Caco-2 (cell line): ENCODE results near the gene PNP. TPM values are rescaled to one million over a fixed set of nuclear protein-coding genes. Genes with fewer than 3 reads are reported as not detected.

ENCODE experiments used
- BruUV-seq: library from RNA; stranded (reverse); fragments of 400-500 nt; replicated peaks from 2 replicates; lab custom pipeline; 2021; lab: Mats Ljungman, UMichigan
- CTCF ChIA-PET: fragments of 300-600 bp; sonication (Branson Sonifier 250); formaldehyde crosslinking; loops from one replicate; lab custom pipeline; 2022; ENCODE audit warnings: antibody characterized with exemption; lab: Charles Lee
- POLR2A ChIA-PET: fragments of 300-600 bp; sonication (Branson Sonifier 250); formaldehyde crosslinking; loops from one replicate; lab custom pipeline; 2022; ENCODE audit warnings: antibody characterized with exemption; lab: Charles Lee
- DNase-seq, 2 experiments: peaks; one replicate each; pipeline versions ENCODE4 v3.0.0 to v3.0.0-alpha.2; 2020 to 2022
- H3K27me3 ChIP-seq: replicated peaks from 2 replicates; pipeline ENCODE4 v1.6.0; 2011; ENCODE audit warnings: low read length; ENCODE audit not compliant: control insufficient read depth, insufficient read depth
- H3K36me3 ChIP-seq: 2 replicates; pipeline ENCODE4 v1.5.1; 2011; ENCODE audit warnings: low read length; ENCODE audit not compliant: control insufficient read depth, insufficient read depth
- H3K4me1 ChIP-seq: fragments of 250-450 bp; sonication (Bioruptor Pico); 2 replicates; pipeline ENCODE4 v1.5.1; 2020; ENCODE audit warnings: mild to moderate bottlenecking
- H3K4me3 ChIP-seq: 2 replicates; pipeline ENCODE4 v1.5.1; 2011; ENCODE audit warnings: low read depth, mild to moderate bottlenecking, control low read depth, low read length
- H3K9me3 ChIP-seq: fragments of 250-450 bp; sonication (Bioruptor Pico); 2 replicates; pipeline ENCODE4 v1.5.1; 2020; ENCODE audit warnings: mild to moderate bottlenecking, moderate library complexity
- H3K27ac Mint-ChIP-seq: one replicate; pipeline ENCODE4 v1.8.0; 2022; ENCODE audit warnings: mixed read lengths; ENCODE audit not compliant: unreplicated experiment
- H3K27me3 Mint-ChIP-seq: one replicate; pipeline ENCODE4 v1.8.0; 2022; ENCODE audit warnings: mixed read lengths; ENCODE audit not compliant: insufficient read depth, unreplicated experiment
- H3K36me3 Mint-ChIP-seq: one replicate; pipeline ENCODE4 v1.8.0; 2022; ENCODE audit warnings: mild to moderate bottlenecking, mixed read lengths; ENCODE audit not compliant: insufficient read depth, unreplicated experiment
- H3K4me1 Mint-ChIP-seq: one replicate; pipeline ENCODE4 v1.8.0; 2022; ENCODE audit warnings: low read depth, mixed read lengths; ENCODE audit not compliant: unreplicated experiment
- H3K4me3 Mint-ChIP-seq: one replicate; pipeline ENCODE4 v1.8.0; 2022; ENCODE audit warnings: mild to moderate bottlenecking, moderate library complexity, mixed read lengths; ENCODE audit not compliant: unreplicated experiment
- H3K9me3 Mint-ChIP-seq: one replicate; pipeline ENCODE4 v1.8.0; 2022; ENCODE audit warnings: mixed read lengths; ENCODE audit not compliant: unreplicated experiment
- intact Hi-C: fragments of 100-400 bp; cut with micrococcal nuclease; formaldehyde crosslinking; loops from one replicate; pipeline ENCODE4 v1.10.0; 2022; ENCODE audit not compliant: unreplicated experiment
- total RNA-seq: library from RNA; stranded (reverse); gene quantifications from 2 replicates; pipeline ENCODE4 v1.2.3, GENCODE V29; 2022
- TF ChIP-seq, protein P1 (sequence below), 2 experiments: fragments of 200-600 bp in 1 of 2; IDR thresholded peaks; 1 replicate in 1 of 2; 2 replicates in 1 of 2; pipeline versions ENCODE4 v1.5.1 to v1.8.0; 2011 to 2022; ENCODE audit warnings: antibody characterized with exemption in 1 of 2, control low read depth in 1 of 2, inconsistent platforms in 1 of 2, low read depth in 1 of 2, low read length in 1 of 2, mild to moderate bottlenecking in 1 of 2, moderate library complexity in 1 of 2; ENCODE audit not compliant: insufficient read depth in 1 of 2, severe bottlenecking in 1 of 2, unreplicated experiment in 1 of 2

The PNP gene
- total RNA-seq, 1 experiment from 2014 or later: 59.1 TPM

DNA sequence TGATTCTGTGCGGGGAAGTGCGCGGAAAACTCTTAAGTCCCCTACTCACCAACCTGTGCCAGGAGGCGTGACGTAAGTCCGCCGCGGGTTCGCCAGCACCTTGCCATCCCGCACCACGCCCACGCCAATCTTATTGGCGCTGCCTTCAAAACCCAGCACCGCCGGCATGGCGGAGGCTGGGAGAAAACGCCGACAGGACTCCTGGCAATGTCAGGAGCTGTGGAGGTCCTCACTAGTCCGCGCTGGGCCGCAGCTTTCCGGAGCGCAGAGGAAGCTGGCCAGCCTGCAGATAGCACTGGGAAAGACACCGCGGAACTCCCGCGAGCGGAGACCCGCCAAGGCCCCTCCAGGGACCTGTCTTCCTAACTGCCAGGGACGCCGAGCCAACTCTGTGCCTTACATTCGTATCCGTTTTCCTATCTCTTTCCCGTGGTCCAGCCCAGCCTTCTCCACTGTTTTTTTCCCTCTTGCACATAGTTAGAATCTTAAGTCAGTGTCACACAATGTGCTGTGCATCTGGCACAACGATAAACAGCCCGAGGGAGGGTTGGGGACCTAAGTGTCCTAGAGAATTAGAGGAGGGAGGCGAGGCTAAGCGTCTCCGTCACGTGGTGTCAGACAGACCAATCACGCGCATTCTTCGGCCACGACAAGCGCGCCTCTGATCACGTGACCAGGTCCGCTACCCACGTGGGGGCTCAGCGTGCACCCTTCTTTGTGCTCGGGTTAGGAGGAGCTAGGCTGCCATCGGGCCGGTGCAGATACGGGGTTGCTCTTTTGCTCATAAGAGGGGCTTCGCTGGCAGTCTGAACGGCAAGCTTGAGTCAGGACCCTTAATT lies 14.5 kb upstream of the PNP start, which contains the start of the genes APEX1 and OSGEP:
APEX1 (plus strand) TSS at position 711 of the 839 bp plus-strand sequence. CDS start 420 bp downstream, outside the sequence.
OSGEP (minus strand) TSS at position 297 of the 839 bp plus-strand sequence; CDS start at position 168, 129 bp downstream.
- Mint-ChIP-seq H3K36me3 (peaks cover 35% of the 10 kb centered on the region), H3K4me1 (peaks cover 1% of the 10 kb centered on the region), H3K27me3 (no peaks in the 10 kb centered on the region), H3K27ac (no peak within 1 kb of the TSS), H3K4me3 (no peak within 1 kb of the TSS), H3K9me3 (no peaks in the 10 kb centered on the region)
- TF ChIP-seq, protein P1, sequence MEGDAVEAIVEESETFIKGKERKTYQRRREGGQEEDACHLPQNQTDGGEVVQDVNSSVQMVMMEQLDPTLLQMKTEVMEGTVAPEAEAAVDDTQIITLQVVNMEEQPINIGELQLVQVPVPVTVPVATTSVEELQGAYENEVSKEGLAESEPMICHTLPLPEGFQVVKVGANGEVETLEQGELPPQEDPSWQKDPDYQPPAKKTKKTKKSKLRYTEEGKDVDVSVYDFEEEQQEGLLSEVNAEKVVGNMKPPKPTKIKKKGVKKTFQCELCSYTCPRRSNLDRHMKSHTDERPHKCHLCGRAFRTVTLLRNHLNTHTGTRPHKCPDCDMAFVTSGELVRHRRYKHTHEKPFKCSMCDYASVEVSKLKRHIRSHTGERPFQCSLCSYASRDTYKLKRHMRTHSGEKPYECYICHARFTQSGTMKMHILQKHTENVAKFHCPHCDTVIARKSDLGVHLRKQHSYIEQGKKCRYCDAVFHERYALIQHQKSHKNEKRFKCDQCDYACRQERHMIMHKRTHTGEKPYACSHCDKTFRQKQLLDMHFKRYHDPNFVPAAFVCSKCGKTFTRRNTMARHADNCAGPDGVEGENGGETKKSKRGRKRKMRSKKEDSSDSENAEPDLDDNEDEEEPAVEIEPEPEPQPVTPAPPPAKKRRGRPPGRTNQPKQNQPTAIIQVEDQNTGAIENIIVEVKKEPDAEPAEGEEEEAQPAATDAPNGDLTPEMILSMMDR (IDR thresholded peaks at IDR 0.05; ENCODE audit: insufficient read depth in 1 of 2, low read depth in 1 of 2, low read length in 1 of 2, severe bottlenecking in 1 of 2, unreplicated experiment in 1 of 2): no peak
- Histone ChIP-seq H3K36me3 (peaks cover 7% of the 10 kb centered on the region), H3K4me1 (no peaks in the 10 kb centered on the region), H3K27me3 (no peaks in the 10 kb centered on the region), H3K4me3 (peak within 1 kb of the TSS; percentile 63), H3K9me3 (no peaks in the 10 kb centered on the region)
- ChIA-PET POLR2A (interaction anchor here (0.6 to 2.2 kb wide), 13 partner anchors 10 to 1001 kb away, joined by 3 to 26 read pairs (median 5); partner anchors contain the start of genes CHD8, PARP2, PNP and TEP1), CTCF (interaction anchor here (0.6 to 1.0 kb wide), 4 partner anchors 37 to 227 kb away, joined by 3 to 9 read pairs (median 4); no protein-coding TSS in a partner anchor)
- peak; percentile 97 to 99 for DNase-seq
- no TSS peak for BruUV-seq
- intact Hi-C loops: loop anchor here (1.0 to 5.0 kb wide), 5 partner anchors 36 to 1058 kb away; partner anchors contain the start of genes CCNB1IP1, METTL3 and PARP2

DNA sequence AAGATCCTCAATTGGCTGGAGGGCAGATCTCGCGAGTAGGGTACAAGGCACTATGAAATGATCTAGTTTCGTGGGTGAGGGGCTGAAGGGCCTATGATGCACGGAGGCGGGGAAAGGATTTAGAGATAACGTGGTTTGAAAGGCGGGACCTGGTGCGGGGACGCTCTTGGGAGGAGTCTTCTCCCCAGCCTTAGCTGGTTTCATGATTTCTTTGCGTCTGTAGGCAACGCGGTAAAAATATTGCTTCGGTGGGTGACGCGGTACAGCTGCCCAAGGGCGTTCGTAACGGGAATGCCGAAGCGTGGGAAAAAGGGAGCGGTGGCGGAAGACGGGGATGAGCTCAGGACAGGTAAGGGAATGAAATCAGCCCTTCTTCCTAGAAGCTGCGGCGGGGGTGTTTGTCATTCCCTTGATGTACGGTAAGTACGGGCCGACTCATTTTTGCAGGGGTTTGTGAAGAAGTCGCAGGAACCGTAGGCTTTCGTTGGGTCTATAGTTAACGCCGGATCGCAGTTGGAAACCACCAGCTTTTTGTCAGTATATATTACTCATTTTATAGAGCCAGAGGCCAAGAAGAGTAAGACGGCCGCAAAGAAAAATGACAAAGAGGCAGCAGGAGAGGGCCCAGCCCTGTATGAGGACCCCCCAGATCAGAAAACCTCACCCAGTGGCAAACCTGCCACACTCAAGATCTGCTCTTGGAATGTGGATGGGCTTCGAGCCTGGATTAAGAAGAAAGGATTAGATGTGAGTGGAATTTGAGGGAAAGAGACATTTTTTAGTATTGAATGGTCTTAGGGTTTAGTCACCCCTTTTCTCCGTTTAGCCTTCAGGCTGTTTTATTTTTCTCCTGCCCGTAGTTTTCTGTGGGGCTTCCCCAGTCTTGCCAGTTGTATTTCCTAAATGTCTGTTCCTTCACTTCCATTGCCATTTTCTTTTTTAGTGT lies 13.6 kb upstream of the PNP start:
- H3K4me1 Mint-ChIP-seq: peaks cover 7% of the 10 kb centered on the region
- H3K36me3 ChIP-seq: peaks cover 7% of the 10 kb centered on the region; the same call in 1 of the 2 replicates
- no peak overlapping the region for H3K27ac Mint-ChIP-seq
- POLR2A ChIA-PET: interaction anchor here (0.6 to 2.2 kb wide), 14 partner anchors 11 to 1000 kb away, joined by 3 to 26 read pairs (median 5); partner anchors contain the start of genes CHD8, PARP2, PNP and TEP1
- peaks cover 7% of the 10 kb centered on the region; the same call in 1 of the 2 replicates for H3K4me1 ChIP-seq
- H3K4me3 ChIP-seq: peak overlapping the region; percentile 37
- CTCF ChIA-PET: interaction anchor here (0.6 to 1.0 kb wide), 4 partner anchors 38 to 226 kb away, joined by 3 to 9 read pairs (median 4); no protein-coding TSS in a partner anchor
- H3K4me3 Mint-ChIP-seq: no peak overlapping the region
- H3K9me3 ChIP-seq: no peaks in the 10 kb centered on the region
- peak in 1 of 2 experiments; percentile 83 for DNase-seq
- H3K36me3 Mint-ChIP-seq: peaks cover 37% of the 10 kb centered on the region
- no peaks in the 10 kb centered on the region for H3K9me3 Mint-ChIP-seq
- TF ChIP-seq, protein P1 (IDR thresholded peaks at IDR 0.05; ENCODE audit: insufficient read depth in 1 of 2, low read depth in 1 of 2, low read length in 1 of 2, severe bottlenecking in 1 of 2, unreplicated experiment in 1 of 2): no peak
- H3K27me3 ChIP-seq: no peaks in the 10 kb centered on the region
- TSS peak; percentile 85 for BruUV-seq
- no peaks in the 10 kb centered on the region for H3K27me3 Mint-ChIP-seq
- intact Hi-C loops: loop anchor here (1.0 to 5.0 kb wide), 5 partner anchors 37 to 1057 kb away; partner anchors contain the start of genes CCNB1IP1, METTL3 and PARP2
